Sigmoid colon (tissue), 7 donors: Measurements from ENCODE around the gene ZDHHC6. TPM values are rescaled to one million over a fixed set of nuclear protein-coding genes. Genes with fewer than 3 reads are reported as not detected.

Experiments used
- DNase-seq: peaks from one replicate; pipeline ENCODE4 v3.0.0-alpha.2; 2019
- H3K27ac ChIP-seq, 4 donors: fragments of 200-600 bp; sonication (generic); one replicate each; pipeline ENCODE4 v1.5.1; 2016 to 2019; ENCODE audit warnings: mild to moderate bottlenecking in 1 of 4
- H3K27me3 ChIP-seq, 3 donors: fragments of 200-600 bp; sonication (generic); one replicate each; pipeline ENCODE4 v1.5.1; 2019; ENCODE audit warnings: mild to moderate bottlenecking in 1 of 3
- H3K36me3 ChIP-seq, 4 donors: fragments of 200-600 bp; sonication (generic); one replicate each; pipeline ENCODE4 v1.5.1; 2016 to 2019
- H3K4me1 ChIP-seq, 4 donors: fragments of 200-600 bp; sonication (generic); one replicate each; pipeline ENCODE4 v1.5.1; 2017 to 2019
- H3K4me3 ChIP-seq, 4 donors: fragments of 200-600 bp; sonication (generic); one replicate each; pipeline ENCODE4 v1.5.1; 2017 to 2019; ENCODE audit warnings: mild to moderate bottlenecking in 2 of 4, moderate library complexity in 1 of 4
- H3K9me3 ChIP-seq, 4 donors: fragments of 200-600 bp in 3 of 4; sonication (generic) in 3 of 4; one replicate each; pipeline versions ENCODE4 v1.5.1 to v1.6.1; 2013 to 2019
- EP300 ChIP-seq, 4 donors: sonication (generic); formaldehyde crosslinking; IDR thresholded peaks; one replicate each; pipeline ENCODE4 v1.6.1; 2017; ENCODE audit warnings: antibody characterized with exemption in 4 of 4
- POLR2A ChIP-seq, 2 donors: fragments of 450-650 bp; IDR thresholded peaks; one replicate each; pipeline ENCODE4 v1.6.1; 2016; ENCODE audit warnings: antibody characterized with exemption in 2 of 2, mild to moderate bottlenecking in 2 of 2, moderate library complexity in 2 of 2
- POLR2AphosphoS5 ChIP-seq, 4 donors: sonication (generic); formaldehyde crosslinking; IDR thresholded peaks; one replicate each; pipeline ENCODE4 v1.6.1; 2017; ENCODE audit warnings: antibody characterized with exemption in 4 of 4
- WGBS, 2 donors: extraction: QIAGEN DNeasy Blood & Tissue Kit; methylation state at CpG; one replicate each; pipeline ENCODE4 v1.1.7; 2013; 5-methylcytosine and 5-hydroxymethylcytosine counted together
- intact Hi-C: fragments of 100-400 bp; cut with DNase I; formaldehyde crosslinking; loops from one replicate; pipeline ENCODE4 v1.15.1; 2023
- polyA plus RNA-seq, 3 donors: library from polyadenylated mRNA; stranded (reverse); fragments of 200-250 nt; gene quantifications; one replicate each; pipeline ENCODE4 v1.2.3, GENCODE V29; 2013
- total RNA-seq, 4 donors: library from RNA; depleted of rRNA; stranded (reverse); fragments of >200 nt; gene quantifications; one replicate each; pipeline ENCODE4 v1.1.0, GENCODE V29; 2016
- TF ChIP-seq, protein P1 (sequence below), 4 experiments: fragments of 450-650 bp in 3 of 4; fragments of 200-600 bp in 1 of 4; IDR thresholded peaks; one replicate each; pipeline ENCODE4 v1.5.1; 2016 to 2019; ENCODE audit warnings: antibody characterized with exemption in 4 of 4, mild to moderate bottlenecking in 3 of 4, moderate library complexity in 2 of 4
- donor health status: healthy with polysubstance abuse.
- donor health status: Bipolar disorder and iron deficiency.
- donor health status: healthy.

Gene ZDHHC6
- total and polyA plus RNA-seq, 7 donors = 16.7 to 35.0 (median 22.9) TPM

DNA sequence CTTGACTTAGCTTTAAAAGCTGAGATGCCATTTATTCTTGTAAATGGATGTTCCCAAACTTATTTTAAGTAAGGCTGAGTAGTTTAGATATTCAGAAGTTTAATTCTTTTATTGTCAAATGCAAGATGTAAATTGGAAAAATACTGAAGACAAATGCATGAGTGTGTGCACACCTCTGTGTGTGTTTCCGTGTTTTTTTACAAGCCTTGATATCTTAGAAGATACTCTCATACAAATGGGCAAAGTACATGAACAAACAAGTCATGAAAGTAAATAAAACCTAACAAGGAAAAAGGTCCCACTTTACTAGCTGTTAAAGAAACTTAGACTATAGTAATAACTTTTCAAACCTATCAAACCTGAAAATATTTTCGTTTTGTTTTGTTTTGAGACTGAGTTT is 43.8 kb downstream of the ZDHHC6 start:
- no peaks in the 10 kb centered on the region for H3K36me3 ChIP-seq
- H3K4me1 ChIP-seq = no peaks in the 10 kb centered on the region
- H3K4me3 ChIP-seq = no peak overlapping the region
- intact Hi-C loops = no loop called here
- no peak overlapping the region for H3K27ac ChIP-seq
- no peaks in the 10 kb centered on the region for H3K9me3 ChIP-seq
- DNase-seq = no peak
- H3K27me3 ChIP-seq = no peaks in the 10 kb centered on the region
- WGBS, 2 donors = 22 to 67% methylated on average over 2 of the region's 2 CpGs
- TF ChIP-seq POLR2AphosphoS5 (IDR thresholded peaks at IDR 0.05) (no peak), POLR2A (IDR thresholded peaks at IDR 0.05) (no peak), EP300 (IDR thresholded peaks at IDR 0.05) (no peak)
- TF ChIP-seq, protein P1, sequence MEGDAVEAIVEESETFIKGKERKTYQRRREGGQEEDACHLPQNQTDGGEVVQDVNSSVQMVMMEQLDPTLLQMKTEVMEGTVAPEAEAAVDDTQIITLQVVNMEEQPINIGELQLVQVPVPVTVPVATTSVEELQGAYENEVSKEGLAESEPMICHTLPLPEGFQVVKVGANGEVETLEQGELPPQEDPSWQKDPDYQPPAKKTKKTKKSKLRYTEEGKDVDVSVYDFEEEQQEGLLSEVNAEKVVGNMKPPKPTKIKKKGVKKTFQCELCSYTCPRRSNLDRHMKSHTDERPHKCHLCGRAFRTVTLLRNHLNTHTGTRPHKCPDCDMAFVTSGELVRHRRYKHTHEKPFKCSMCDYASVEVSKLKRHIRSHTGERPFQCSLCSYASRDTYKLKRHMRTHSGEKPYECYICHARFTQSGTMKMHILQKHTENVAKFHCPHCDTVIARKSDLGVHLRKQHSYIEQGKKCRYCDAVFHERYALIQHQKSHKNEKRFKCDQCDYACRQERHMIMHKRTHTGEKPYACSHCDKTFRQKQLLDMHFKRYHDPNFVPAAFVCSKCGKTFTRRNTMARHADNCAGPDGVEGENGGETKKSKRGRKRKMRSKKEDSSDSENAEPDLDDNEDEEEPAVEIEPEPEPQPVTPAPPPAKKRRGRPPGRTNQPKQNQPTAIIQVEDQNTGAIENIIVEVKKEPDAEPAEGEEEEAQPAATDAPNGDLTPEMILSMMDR (IDR thresholded peaks at IDR 0.05) = no peak

DNA sequence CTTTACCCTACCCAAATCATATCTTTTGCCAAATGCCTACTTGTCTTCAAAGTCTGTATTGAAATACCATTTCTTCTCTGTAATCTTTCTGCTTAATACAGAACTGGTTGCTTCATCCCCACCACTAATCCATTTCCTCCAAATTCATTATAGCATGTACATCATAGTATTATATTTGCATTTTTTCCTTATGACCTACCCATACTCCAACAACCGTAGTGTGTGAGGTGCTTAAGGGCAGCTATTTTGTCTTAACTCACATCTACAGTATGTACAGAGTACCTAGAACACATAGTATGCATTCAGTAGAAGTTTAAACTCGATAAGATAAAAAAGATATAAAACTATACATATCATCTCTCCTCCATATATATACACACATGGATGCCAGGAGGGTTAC is 49.1 kb downstream of the ZDHHC6 start:
- H3K27me3 ChIP-seq = no peaks in the 10 kb centered on the region
- no peaks in the 10 kb centered on the region for H3K4me1 ChIP-seq
- no peak overlapping the region for H3K4me3 ChIP-seq
- DNase-seq = no peak
- no peaks in the 10 kb centered on the region for H3K36me3 ChIP-seq
- no peak overlapping the region for H3K27ac ChIP-seq
- intact Hi-C loops = no loop called here
- 93 to 94% methylated on average over 2 of the region's 2 CpGs for WGBS, 2 donors
- no peaks in the 10 kb centered on the region for H3K9me3 ChIP-seq
- TF ChIP-seq, protein P1 (IDR thresholded peaks at IDR 0.05) = no peak
- TF ChIP-seq POLR2A (IDR thresholded peaks at IDR 0.05) (no peak), EP300 (IDR thresholded peaks at IDR 0.05) (no peak), POLR2AphosphoS5 (IDR thresholded peaks at IDR 0.05) (no peak)

DNA sequence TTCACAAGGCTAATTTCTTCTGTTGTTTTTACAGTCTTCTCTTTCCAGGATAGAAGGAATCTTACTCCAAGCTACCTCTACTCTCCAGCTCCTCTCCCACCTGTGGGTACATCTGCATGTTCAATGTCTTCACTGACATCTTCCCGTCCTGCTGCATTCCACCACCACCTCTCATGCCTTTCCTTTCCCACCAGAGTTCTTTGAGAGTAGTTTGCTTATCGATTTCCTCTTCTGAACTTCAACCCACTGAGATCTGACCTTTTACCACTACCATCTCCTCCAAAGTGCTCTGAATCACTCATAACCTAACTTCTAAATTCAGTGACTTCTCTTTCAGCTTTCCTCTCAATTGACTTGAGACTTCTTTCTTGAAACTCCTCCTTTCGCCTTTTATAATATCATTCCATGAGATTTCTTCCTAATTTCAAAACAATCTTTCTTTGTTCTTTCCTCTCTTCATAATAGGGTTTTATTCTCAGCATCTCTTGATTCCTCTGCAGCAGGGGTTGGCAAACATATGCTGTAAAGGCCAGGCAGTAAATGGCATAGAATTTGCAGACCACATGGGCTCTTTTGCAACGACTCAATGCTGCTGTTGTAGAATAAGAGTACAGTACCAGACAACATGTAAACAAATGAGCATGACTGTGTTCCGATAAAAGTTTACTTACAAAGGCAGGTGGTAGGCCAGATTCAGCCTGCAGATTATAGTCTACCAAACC is 50.7 kb downstream of the ZDHHC6 start:
- H3K9me3 ChIP-seq = no peaks in the 10 kb centered on the region
- H3K4me1 ChIP-seq = no peaks in the 10 kb centered on the region
- intact Hi-C loops = no loop called here
- H3K4me3 ChIP-seq = no peak overlapping the region
- no peak for DNase-seq
- no peak for TF ChIP-seq EP300 (IDR thresholded peaks at IDR 0.05)
- no peak for TF ChIP-seq POLR2AphosphoS5 (IDR thresholded peaks at IDR 0.05)
- TF ChIP-seq, protein P1 (IDR thresholded peaks at IDR 0.05) = no peak
- no peak for TF ChIP-seq POLR2A (IDR thresholded peaks at IDR 0.05)
- H3K27ac ChIP-seq = no peak overlapping the region
- H3K36me3 ChIP-seq = no peaks in the 10 kb centered on the region
- no peaks in the 10 kb centered on the region for H3K27me3 ChIP-seq
- WGBS, 2 donors = 43 to 73% methylated on average over 5 of the region's 5 CpGs

DNA sequence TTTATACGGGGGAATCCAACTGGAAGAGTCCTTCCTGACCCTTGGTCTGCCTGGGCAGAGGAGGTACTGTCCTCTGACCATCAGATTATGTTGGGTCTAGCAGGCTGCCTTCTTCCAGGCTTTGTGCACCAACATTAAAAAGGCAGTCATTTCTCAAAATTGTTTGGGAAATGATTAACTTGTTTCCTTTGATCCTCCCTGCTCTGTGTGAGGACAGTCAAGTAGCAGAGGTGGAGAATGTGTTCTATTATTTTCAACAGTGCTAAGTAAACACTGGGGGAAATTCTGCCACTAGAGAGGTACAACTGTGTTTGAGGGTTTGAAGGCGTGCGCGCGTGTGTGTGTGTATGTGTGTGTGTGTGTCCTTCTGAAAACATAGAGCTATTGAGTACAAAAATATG is 52.2 kb downstream of the ZDHHC6 start:
- H3K36me3 ChIP-seq = no peaks in the 10 kb centered on the region

More for the DNA sequence above, 52.2 kb downstream of the ZDHHC6 start:
- DNase-seq = no peak
- WGBS, 2 donors = 26 to 68% methylated on average over 5 of the region's 5 CpGs
- Histone ChIP-seq H3K4me1 (no peaks in the 10 kb centered on the region), H3K27me3 (no peaks in the 10 kb centered on the region), H3K27ac (no peak overlapping the region), H3K9me3 (no peaks in the 10 kb centered on the region), H3K4me3 (no peak overlapping the region)
- intact Hi-C loops = no loop called here
- TF ChIP-seq, protein P1 (IDR thresholded peaks at IDR 0.05) = no peak
- no peak for TF ChIP-seq EP300 (IDR thresholded peaks at IDR 0.05)
- no peak for TF ChIP-seq POLR2AphosphoS5 (IDR thresholded peaks at IDR 0.05)
- TF ChIP-seq POLR2A (IDR thresholded peaks at IDR 0.05) = no peak
